GM12873 (cell line): ENCODE data around the gene KRTAP2-3.

ENCODE experiments used
- TF ChIP-seq, protein P1 (sequence below): IDR thresholded peaks from 2 replicates; pipeline ENCODE4 v1.5.1; 2012; ENCODE audit warnings: low read depth, mild to moderate bottlenecking, moderate library complexity, low read length, control low read depth; ENCODE audit not compliant: insufficient read depth; ENCODE audit errors: missing control alignments

The KRTAP2-3 gene

GRCh38 chr17:41012326-41013120 is 47.4 kb downstream of the KRTAP2-3 start:
- TF ChIP-seq, protein P1, sequence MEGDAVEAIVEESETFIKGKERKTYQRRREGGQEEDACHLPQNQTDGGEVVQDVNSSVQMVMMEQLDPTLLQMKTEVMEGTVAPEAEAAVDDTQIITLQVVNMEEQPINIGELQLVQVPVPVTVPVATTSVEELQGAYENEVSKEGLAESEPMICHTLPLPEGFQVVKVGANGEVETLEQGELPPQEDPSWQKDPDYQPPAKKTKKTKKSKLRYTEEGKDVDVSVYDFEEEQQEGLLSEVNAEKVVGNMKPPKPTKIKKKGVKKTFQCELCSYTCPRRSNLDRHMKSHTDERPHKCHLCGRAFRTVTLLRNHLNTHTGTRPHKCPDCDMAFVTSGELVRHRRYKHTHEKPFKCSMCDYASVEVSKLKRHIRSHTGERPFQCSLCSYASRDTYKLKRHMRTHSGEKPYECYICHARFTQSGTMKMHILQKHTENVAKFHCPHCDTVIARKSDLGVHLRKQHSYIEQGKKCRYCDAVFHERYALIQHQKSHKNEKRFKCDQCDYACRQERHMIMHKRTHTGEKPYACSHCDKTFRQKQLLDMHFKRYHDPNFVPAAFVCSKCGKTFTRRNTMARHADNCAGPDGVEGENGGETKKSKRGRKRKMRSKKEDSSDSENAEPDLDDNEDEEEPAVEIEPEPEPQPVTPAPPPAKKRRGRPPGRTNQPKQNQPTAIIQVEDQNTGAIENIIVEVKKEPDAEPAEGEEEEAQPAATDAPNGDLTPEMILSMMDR, result no peak

DNA sequence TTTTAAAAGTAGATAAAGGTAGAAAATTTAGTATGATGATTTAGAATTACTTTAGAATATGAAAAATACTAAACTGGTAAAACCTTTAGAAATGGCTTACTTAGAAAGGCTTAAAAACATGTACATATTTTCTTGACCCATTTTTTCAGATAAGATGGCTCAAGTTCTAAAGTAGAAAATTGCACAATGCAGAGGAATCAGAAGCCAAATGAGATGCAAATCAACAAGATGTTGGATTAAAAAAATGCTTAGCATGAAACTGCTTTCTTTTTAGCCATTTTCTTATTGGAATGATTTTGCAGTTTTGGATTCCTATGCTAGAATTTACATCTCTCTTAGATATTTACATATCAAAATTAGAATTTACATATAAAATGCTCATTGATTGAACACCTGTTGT is 49.5 kb downstream of the KRTAP2-3 start:
- TF ChIP-seq, protein P1, result no peak

- TF ChIP-seq, protein P1, result no peak
Observed at GRCh38 chr17:41009936-41010335, 50.0 kb downstream of the KRTAP2-3 start.

- TF ChIP-seq, protein P1, result no peak
Observed at GRCh38 chr17:41009301-41009760, 50.6 kb downstream of the KRTAP2-3 start.
